GM06990 (cell line): ENCODE measurements around the gene LRRC53.
A peak's percentile ranks its signal among the peaks of the same experiment; 100 is the strongest.

Experiments
- DNase-seq: peaks from one replicate; pipeline ENCODE4 v3.0.0-alpha.2; 2011; ENCODE audit not compliant: insufficient read length; ENCODE audit errors: extremely low read depth
- H3K27me3 ChIP-seq: replicated peaks from 2 replicates; pipeline ENCODE4 v1.6.0; 2011; ENCODE audit warnings: low read length; ENCODE audit not compliant: control insufficient read depth, insufficient read depth
- H3K36me3 ChIP-seq: 2 replicates; pipeline ENCODE4 v1.5.1; 2011; ENCODE audit warnings: low read length; ENCODE audit not compliant: control insufficient read depth, insufficient read depth
- H3K4me3 ChIP-seq: replicated peaks from 2 replicates; pipeline ENCODE4 v1.5.1; 2011; ENCODE audit warnings: low read depth, mild to moderate bottlenecking, control low read depth, low read length
- TF ChIP-seq, protein P1 (sequence below): IDR thresholded peaks from 2 replicates; pipeline ENCODE4 v1.5.1; 2011; ENCODE audit warnings: low read length, control low read depth, mild to moderate bottlenecking, inconsistent platforms; ENCODE audit not compliant: insufficient read depth, poor library complexity, severe bottlenecking

The LRRC53 gene

DNA sequence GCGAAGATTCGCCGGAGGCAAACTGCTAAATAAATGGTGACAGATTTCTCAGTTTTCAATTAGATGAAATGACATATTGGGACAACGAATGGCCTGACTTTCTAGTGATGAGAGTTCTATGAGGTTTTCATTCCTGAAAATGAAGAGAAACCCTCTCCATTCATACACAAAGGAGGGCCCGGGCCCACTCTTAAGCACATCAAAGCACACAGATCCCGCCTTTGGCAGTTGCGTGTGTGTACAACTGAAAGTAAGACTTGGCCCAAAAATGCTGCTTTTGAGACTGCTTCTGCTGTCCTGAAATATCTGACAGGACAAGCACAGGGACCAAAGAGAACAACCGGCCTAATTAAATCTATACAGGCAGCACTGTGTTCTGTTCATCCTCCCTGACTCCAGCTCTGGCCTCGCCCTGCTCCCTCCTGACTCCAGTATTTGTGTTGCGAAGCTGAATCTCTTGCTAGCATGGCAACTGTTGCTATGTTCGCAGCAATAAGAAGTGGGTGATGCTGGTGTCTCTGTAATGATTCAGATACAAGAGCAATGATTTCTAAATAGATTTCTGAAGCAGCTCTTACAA, 7.4 kb downstream of the LRRC53 start:
- TF ChIP-seq, protein P1, sequence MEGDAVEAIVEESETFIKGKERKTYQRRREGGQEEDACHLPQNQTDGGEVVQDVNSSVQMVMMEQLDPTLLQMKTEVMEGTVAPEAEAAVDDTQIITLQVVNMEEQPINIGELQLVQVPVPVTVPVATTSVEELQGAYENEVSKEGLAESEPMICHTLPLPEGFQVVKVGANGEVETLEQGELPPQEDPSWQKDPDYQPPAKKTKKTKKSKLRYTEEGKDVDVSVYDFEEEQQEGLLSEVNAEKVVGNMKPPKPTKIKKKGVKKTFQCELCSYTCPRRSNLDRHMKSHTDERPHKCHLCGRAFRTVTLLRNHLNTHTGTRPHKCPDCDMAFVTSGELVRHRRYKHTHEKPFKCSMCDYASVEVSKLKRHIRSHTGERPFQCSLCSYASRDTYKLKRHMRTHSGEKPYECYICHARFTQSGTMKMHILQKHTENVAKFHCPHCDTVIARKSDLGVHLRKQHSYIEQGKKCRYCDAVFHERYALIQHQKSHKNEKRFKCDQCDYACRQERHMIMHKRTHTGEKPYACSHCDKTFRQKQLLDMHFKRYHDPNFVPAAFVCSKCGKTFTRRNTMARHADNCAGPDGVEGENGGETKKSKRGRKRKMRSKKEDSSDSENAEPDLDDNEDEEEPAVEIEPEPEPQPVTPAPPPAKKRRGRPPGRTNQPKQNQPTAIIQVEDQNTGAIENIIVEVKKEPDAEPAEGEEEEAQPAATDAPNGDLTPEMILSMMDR = no peak
- H3K36me3 ChIP-seq = no peaks in the 10 kb centered on the region
- peaks cover 2% of the 10 kb centered on the region; the same call in 1 of the 2 replicates for H3K27me3 ChIP-seq
- no peak overlapping the region for H3K4me3 ChIP-seq
- DNase-seq = no peak

DNA sequence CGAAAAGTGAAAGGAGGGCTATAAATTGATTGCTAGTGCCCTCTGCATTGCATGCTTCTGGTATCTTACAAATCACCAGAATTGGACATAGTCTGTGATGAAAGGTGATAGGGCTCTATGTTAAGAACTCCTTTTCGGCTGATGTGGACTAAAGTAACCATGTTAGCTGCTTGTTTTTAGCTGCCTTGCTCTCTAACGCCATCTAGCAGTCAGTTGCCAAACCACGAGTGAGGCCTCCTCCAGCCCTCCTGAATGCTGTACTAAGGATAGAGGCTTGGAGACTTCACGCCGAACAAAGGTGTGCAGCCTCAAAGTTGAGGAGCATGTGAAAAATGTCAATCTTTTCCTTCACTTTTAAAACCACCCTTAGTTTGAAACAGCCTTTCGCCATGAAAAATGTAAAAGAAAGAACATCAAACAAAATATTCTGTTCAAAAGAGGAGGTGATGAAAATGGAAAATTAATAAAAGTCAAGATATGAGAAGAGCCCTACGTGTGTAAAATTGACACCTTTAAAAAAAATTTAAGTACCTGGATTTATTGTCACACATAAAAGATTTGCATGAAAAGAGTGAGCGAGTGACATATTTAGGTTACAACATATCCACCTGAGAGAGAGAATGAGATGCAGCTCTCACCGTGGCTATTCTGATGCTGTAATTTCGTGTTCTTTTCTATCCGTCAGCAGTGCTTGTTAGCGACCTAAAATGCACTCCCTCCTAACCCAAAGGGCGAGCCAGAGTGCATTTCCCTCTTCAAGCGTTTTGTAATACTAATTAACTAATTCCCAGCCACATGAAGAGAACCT, 8.1 kb downstream of the LRRC53 start:
- TF ChIP-seq, protein P1 = peak; percentile 90
- Histone ChIP-seq H3K4me3 (no peak overlapping the region), H3K36me3 (no peaks in the 10 kb centered on the region), H3K27me3 (peaks cover 2% of the 10 kb centered on the region; the same call in 1 of the 2 replicates)
- DNase-seq = no peak

DNA sequence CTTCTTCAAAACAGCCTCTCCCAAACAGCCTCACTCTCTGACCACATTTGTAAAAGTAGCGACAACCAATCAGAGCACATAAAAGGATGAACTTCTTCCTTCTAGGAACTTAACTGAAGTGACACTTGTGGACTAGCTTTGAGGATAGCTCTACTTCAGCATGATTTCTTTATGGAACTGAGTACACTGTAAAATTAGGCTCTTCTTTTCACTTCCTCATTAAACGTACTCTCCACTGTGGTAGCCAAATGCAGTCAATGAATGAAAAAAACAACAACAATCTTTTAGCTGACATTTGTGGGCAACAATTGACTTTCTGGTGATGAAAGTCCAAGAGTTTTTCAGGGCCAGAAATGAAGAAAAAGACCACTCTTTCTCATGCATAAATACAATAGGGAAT, 9.6 kb downstream of the LRRC53 start:
- TF ChIP-seq, protein P1 = no peak
- H3K36me3 ChIP-seq = no peaks in the 10 kb centered on the region
- no peaks in the 10 kb centered on the region for H3K27me3 ChIP-seq
- DNase-seq = no peak
- H3K4me3 ChIP-seq = no peak overlapping the region

DNA sequence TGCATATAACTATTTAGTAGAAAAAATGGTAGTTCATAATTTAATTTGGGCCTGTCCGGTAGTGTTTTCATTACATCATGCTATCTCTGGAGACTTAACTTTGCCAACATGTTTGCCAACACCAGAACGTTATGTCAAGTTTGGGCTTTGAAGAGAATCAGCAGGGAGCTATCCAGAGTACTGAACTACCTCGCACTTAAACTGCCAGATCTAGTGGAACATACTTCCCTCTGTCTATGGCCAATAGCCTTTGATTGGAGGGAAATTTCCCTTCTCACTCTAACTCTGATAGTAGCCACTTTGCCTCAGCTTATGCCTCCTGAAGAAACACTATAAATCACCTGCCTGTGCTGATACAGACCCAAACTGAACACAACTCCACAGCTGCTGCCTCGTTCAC, 10.0 kb downstream of the LRRC53 start:
- Histone ChIP-seq H3K36me3 (no peaks in the 10 kb centered on the region), H3K27me3 (no peaks in the 10 kb centered on the region), H3K4me3 (no peak overlapping the region)
- TF ChIP-seq, protein P1 = no peak
- no peak for DNase-seq

DNA sequence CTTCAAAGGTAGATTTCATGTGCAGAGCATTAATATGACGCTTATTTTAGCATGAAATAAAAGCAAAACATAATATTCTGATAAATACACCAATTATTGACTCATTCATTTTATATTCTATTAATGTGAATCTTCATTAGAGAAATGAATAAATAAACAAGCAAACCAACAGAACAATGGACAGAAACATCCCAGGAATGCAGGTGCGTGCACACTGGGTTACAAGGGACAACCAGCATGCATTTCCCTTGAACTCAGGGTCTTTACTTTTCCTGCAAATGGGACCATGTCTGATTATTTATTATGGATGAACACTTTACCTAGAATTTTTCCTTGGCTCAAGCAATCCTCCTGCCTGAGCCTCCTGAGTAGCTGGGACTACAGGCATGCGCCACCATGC, 13.5 kb downstream of the LRRC53 start:
- no peak for DNase-seq
- TF ChIP-seq, protein P1 = no peak
- Histone ChIP-seq H3K36me3 (no peaks in the 10 kb centered on the region), H3K27me3 (no peaks in the 10 kb centered on the region), H3K4me3 (no peak overlapping the region)

DNA sequence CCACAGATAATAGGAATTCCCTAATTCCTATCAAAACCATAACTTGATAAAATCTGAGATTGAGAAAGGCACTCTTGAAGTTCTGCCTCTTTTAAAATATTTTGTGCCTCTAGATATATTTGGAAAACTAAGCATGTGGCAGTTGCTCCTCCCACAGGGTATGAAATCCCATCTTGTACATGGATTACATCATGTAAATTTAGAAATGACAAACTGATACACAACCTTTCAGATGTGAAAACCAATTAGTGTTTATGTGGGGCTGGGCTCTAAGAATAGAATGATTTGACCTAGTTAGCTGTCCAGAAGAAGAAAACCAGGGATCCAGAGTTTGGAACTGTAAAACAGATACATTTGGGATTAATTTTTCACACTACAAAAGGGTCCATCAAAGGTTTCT, 15.7 kb downstream of the LRRC53 start:
- Histone ChIP-seq H3K4me3 (no peak overlapping the region), H3K36me3 (no peaks in the 10 kb centered on the region), H3K27me3 (no peaks in the 10 kb centered on the region)
- TF ChIP-seq, protein P1 = no peak
- DNase-seq = no peak
